Kidney capillary endothelial cell (primary cell): Measurements from ENCODE around the gene KISS1R.
"Not testable (repeated sequence)": the region's sequence is repeated elsewhere in the genome, so short reads cannot be mapped to it uniquely, and the experiment has no call there.

Experiments used
- DNase-seq: peaks from one replicate; pipeline ENCODE4 v3.0.0-alpha.2; 2018; ENCODE audit warnings: low spot score

The KISS1R gene

GRCh38 chr19:917323-918151 is at the start of gene KISS1R:
TSS of gene KISS1R (plus strand) at chr19:917333. CDS start at chr19:917503, 170 bp downstream.
- DNase-seq: no peak

- no peak for DNase-seq
Measured at GRCh38 chr19:867855-868457, 49.2 kb upstream of the KISS1R start.

GRCh38 chr19:868458-869244 is 48.5 kb upstream of the KISS1R start:
- no peak for DNase-seq

GRCh38 chr19:869245-870177 is 47.6 kb upstream of the KISS1R start:
- no peak for DNase-seq

GRCh38 chr19:870314-870713 is 46.8 kb upstream of the KISS1R start:
- DNase-seq: no peak

- no peak for DNase-seq
Measured at GRCh38 chr19:870963-871401, 46.2 kb upstream of the KISS1R start.

- no peak for DNase-seq
Measured at GRCh38 chr19:871446-872265, 45.5 kb upstream of the KISS1R start.

- no peak for DNase-seq
Measured at GRCh38 chr19:872266-872951, 44.7 kb upstream of the KISS1R start.

GRCh38 chr19:873084-873483 is 44.0 kb upstream of the KISS1R start:
- DNase-seq: no peak

- no peak for DNase-seq
Measured at GRCh38 chr19:873561-874041, 43.5 kb upstream of the KISS1R start.

GRCh38 chr19:875265-875879 is 41.8 kb upstream of the KISS1R start:
- no peak for DNase-seq

GRCh38 chr19:876089-876488 is 41.0 kb upstream of the KISS1R start:
- no peak for DNase-seq

- no peak for DNase-seq
Measured at GRCh38 chr19:876780-877314, 40.3 kb upstream of the KISS1R start.

GRCh38 chr19:877992-878660 is 39.0 kb upstream of the KISS1R start:
- not testable (repeated sequence) for DNase-seq

- DNase-seq: not testable (repeated sequence)
Measured at GRCh38 chr19:878751-879561, 38.2 kb upstream of the KISS1R start.

GRCh38 chr19:879711-880438 is 37.3 kb upstream of the KISS1R start:
- no peak for DNase-seq
